Psoas muscle (tissue), 8 donors: Measurements from ENCODE around the gene DLAT. TPM values are rescaled to one million over a fixed set of nuclear protein-coding genes. Genes with fewer than 3 reads are reported as not detected.

Experiments used
- ATAC-seq, 4 donors: fragments of 200-7000 bp; cut with Tn5 transposase; one replicate each; pipeline ENCODE4 v1.9.1; 2020; ENCODE audit warnings: moderate library complexity in 3 of 4, mild to moderate bottlenecking in 2 of 4
- DNase-seq, 2 donors: peaks; one replicate each; pipeline ENCODE4 v3.0.0-alpha.2; 2020
- H3K27ac ChIP-seq: fragments of 200-600 bp; one replicate; pipeline ENCODE4 v1.8.0; 2022
- H3K27me3 ChIP-seq, 3 donors: fragments of 200-600 bp in 1 of 3; one replicate each; pipeline versions ENCODE4 v1.6.1 to v1.8.0; 2013 to 2022; ENCODE audit warnings: low read length in 2 of 3, mild to moderate bottlenecking in 2 of 3, moderate library complexity in 1 of 3; ENCODE audit not compliant: insufficient read depth in 3 of 3
- H3K36me3 ChIP-seq, 2 donors: fragments of 200-600 bp in 1 of 2; one replicate each; pipeline versions ENCODE4 v1.6.1 to v1.8.0; 2013 to 2022; ENCODE audit warnings: low read depth in 1 of 2, mild to moderate bottlenecking in 1 of 2, moderate library complexity in 1 of 2; ENCODE audit not compliant: insufficient read depth in 1 of 2
- H3K4me1 ChIP-seq: fragments of 200-600 bp; one replicate; pipeline ENCODE4 v1.8.0; 2022
- H3K4me3 ChIP-seq: fragments of 200-600 bp; one replicate; pipeline ENCODE4 v1.8.0; 2022; ENCODE audit warnings: mild to moderate bottlenecking
- H3K9me3 ChIP-seq: fragments of 200-600 bp; one replicate; pipeline ENCODE4 v1.8.0; 2022
- CTCF ChIP-seq: fragments of 200-600 bp; IDR thresholded peaks from one replicate; pipeline ENCODE4 v1.8.0; 2022; ENCODE audit warnings: antibody characterized with exemption
- WGBS, 3 donors: extraction: QIAGEN DNeasy Blood & Tissue Kit; methylation state at CpG; one replicate each; pipeline versions ENCODE4 v1.1.6 to v1.1.7; 2013; 5-methylcytosine and 5-hydroxymethylcytosine counted together
- intact Hi-C, 2 donors: fragments of 100-400 bp; cut with DNase I; formaldehyde crosslinking; loops; one replicate each; pipeline versions ENCODE4 v1.11.0 to v1.14.2; 2022
- polyA plus RNA-seq, 3 donors: library from polyadenylated mRNA; stranded (reverse); fragments of 200-250 nt; gene quantifications; one replicate each; pipeline ENCODE4 v1.2.3, GENCODE V29; 2013
- total RNA-seq, 4 donors: library from RNA; stranded (reverse); fragmentation: NEBNext Ultra II Directional in 2 of 4; extraction: Animal tissue kit (Norgen Biotek cat#: 25700) in 2 of 4; gene quantifications; one replicate each; pipeline versions ENCODE4 v1.2.1 to v1.2.4, GENCODE V29; 2021 to 2023
- donor health status: healthy with polysubstance abuse.
- donor health status: DM: no; HTN: no; CAD: no; lungs with moderate emphysema.
- donor health status: Bipolar disorder and iron deficiency.
- donor health status: healthy.
- donor health status: DM: yes; HTN: yes; CAD: no.
- donor health status: DM: no; HTN: no; CAD: no.
- donor health status: DM: no; HTN: no; CAD: no.
- donor health status: DM: yes; HTN: yes; CAD: no.

DLAT gene
- total and polyA plus RNA-seq, 7 donors, result 49.8 to 167 (median 84.2) TPM

GRCh38 chr11:112016088-112016764, 9.0 kb upstream of the DLAT start:
- DNase-seq (no peak), ATAC-seq (peak; percentile 69 to 90 (median 77))
- no peaks in the 10 kb centered on the region for H3K27me3 ChIP-seq
- 72 to 78% (median 75%) methylated on average over 13 of the region's 13 CpGs for WGBS, 3 donors
- H3K9me3 ChIP-seq, result no peaks in the 10 kb centered on the region
- no peak overlapping the region for H3K4me3 ChIP-seq
- intact Hi-C loops, result no loop called here
- peak overlapping the region; percentile 75 for H3K27ac ChIP-seq
- H3K4me1 ChIP-seq, result peaks cover 11% of the 10 kb centered on the region
- peaks cover 6 to 32% of the 10 kb centered on the region in 2 donors for H3K36me3 ChIP-seq
- TF ChIP-seq CTCF, result no peak

DNA sequence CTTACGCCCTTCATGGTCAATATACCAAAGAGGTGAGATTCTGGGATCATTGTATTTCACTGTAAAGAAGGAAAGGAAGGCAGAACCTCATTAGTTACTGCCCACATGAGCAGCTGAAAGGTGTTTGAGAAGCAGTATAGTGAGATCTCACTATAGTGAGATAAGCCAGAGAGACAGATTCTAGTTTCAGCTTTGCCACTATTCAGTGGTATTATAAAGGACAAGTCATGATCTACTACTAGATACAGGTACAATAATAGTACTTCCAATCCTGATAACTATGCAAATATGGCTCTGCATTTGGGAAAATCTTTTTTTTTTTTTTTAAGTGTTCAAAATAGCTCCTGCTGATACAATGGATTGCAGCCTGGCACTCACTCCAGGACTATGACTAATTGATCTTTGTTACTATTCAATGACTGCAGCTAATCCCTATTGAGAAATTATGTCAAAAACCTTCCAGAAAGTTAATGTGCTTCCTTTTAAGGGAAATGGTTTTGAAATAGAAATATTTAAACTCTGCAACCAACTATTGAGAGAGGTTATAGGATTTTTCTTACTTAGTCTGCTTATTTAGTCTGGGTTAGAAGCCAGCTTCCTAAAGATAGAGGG, 8.3 kb upstream of the DLAT start:
- Histone ChIP-seq H3K4me3 (no peak overlapping the region), H3K4me1 (peaks cover 11% of the 10 kb centered on the region), H3K36me3 (peaks cover 6 to 36% of the 10 kb centered on the region in 2 donors), H3K9me3 (no peaks in the 10 kb centered on the region), H3K27ac (peak overlapping the region; percentile 75), H3K27me3 (no peaks in the 10 kb centered on the region)
- no peak for TF ChIP-seq CTCF
- DNase-seq (no peak), ATAC-seq (peak; percentile 52 to 73 (median 60))
- 78 to 87% (median 85%) methylated on average over 1 of the region's 1 CpG for WGBS, 3 donors
- intact Hi-C loops, result no loop called here

GRCh38 chr11:112017538-112017937, 7.7 kb upstream of the DLAT start:
- DNase-seq (no peak), ATAC-seq (peak; percentile 54 to 77 (median 64))
- WGBS, 3 donors, result 73 to 85% (median 84%) methylated on average over 4 of the region's 4 CpGs
- Histone ChIP-seq H3K36me3 (peaks cover 6 to 36% of the 10 kb centered on the region in 2 donors), H3K4me3 (no peak overlapping the region), H3K9me3 (no peaks in the 10 kb centered on the region), H3K27me3 (no peaks in the 10 kb centered on the region), H3K4me1 (peaks cover 11% of the 10 kb centered on the region), H3K27ac (peak overlapping the region; percentile 75)
- intact Hi-C loops, result no loop called here
- no peak for TF ChIP-seq CTCF

GRCh38 chr11:112019066-112019465, 6.1 kb upstream of the DLAT start:
- no peaks in the 10 kb centered on the region for H3K27me3 ChIP-seq
- no peak for ATAC-seq
- no peak overlapping the region for H3K27ac ChIP-seq
- H3K4me3 ChIP-seq, result no peak overlapping the region
- intact Hi-C loops, result no loop called here
- H3K36me3 ChIP-seq, result peaks cover 6 to 36% of the 10 kb centered on the region in 2 donors
- H3K4me1 ChIP-seq, result peaks cover 14% of the 10 kb centered on the region
- TF ChIP-seq CTCF, result no peak
- DNase-seq, result no peak
- no peaks in the 10 kb centered on the region for H3K9me3 ChIP-seq
- 53 to 87% (median 73%) methylated on average over 5 of the region's 5 CpGs for WGBS, 3 donors
